Measurements from ENCODE around the gene CDK8. TPM values are rescaled to one million over a fixed set of nuclear protein-coding genes. Genes with fewer than 3 reads are reported as not detected.

CDK8 gene
- total RNA-seq, 2 experiments from 2014 or later: 15.9 to 18.0 TPM

- Mint-ChIP-seq H3K36me3 (no peaks in the 10 kb centered on the region), H3K27me3 (peaks cover 18% of the 10 kb centered on the region), H3K4me3 (no peak overlapping the region), H3K4me1 (no peaks in the 10 kb centered on the region), H3K9me3 (ENCODE audit: low read depth) (no peaks in the 10 kb centered on the region), H3K27ac (no peak overlapping the region)
- CTCF ChIA-PET: no interaction called here
- ATAC-seq (no peak), DNase-seq (no peak)
Observed at GRCh38 chr13:26425443-26426358, 171.8 kb downstream of the CDK8 start.

- CTCF ChIA-PET: interaction anchor here (0.6 kb wide), 1 partner anchor 806 kb away, joined by 4 read pairs; no protein-coding TSS in a partner anchor
- H3K9me3 Mint-ChIP-seq (ENCODE audit: low read depth): peaks cover 12% of the 10 kb centered on the region
- peaks cover 16% of the 10 kb centered on the region for H3K27me3 Mint-ChIP-seq
- no peak for DNase-seq
- no peaks in the 10 kb centered on the region for H3K36me3 Mint-ChIP-seq
- no peak overlapping the region for H3K27ac Mint-ChIP-seq
- H3K4me3 Mint-ChIP-seq: no peak overlapping the region
- no peaks in the 10 kb centered on the region for H3K4me1 Mint-ChIP-seq
- no peak for ATAC-seq
Observed at GRCh38 chr13:26433776-26434175, 179.8 kb downstream of the CDK8 start.

DNA sequence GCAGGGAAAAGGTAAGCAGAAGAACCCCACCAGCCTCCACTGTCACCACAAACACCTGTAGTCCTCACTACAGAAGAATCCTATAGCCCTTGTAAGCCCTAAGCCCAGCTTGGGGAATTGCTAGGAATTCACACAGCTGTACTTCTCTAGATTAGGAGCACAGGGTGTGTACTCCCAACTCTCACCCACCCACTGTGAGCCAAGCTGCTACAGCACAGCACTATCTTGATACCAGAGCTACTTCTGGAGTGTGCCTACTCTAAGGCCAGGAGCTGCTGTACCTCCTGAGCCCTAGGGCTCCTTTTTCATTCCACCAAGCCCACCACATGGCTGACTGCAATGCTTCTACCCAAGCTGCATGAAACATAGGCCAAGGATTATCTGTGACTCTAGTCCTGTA is 181.2 kb downstream of the CDK8 start:
- Mint-ChIP-seq H3K27ac (no peak overlapping the region), H3K9me3 (ENCODE audit: low read depth) (peaks cover 12% of the 10 kb centered on the region), H3K27me3 (peaks cover 4% of the 10 kb centered on the region), H3K4me3 (no peak overlapping the region), H3K4me1 (no peaks in the 10 kb centered on the region), H3K36me3 (no peaks in the 10 kb centered on the region)
- DNase-seq (no peak), ATAC-seq (no peak)
- CTCF ChIA-PET: no interaction called here

GRCh38 chr13:26435646-26436045 is 181.7 kb downstream of the CDK8 start:
- no peaks in the 10 kb centered on the region for H3K36me3 Mint-ChIP-seq
- ATAC-seq (no peak), DNase-seq (no peak)
- CTCF ChIA-PET: no interaction called here
- H3K27ac Mint-ChIP-seq: no peak overlapping the region
- peaks cover 12% of the 10 kb centered on the region for H3K9me3 Mint-ChIP-seq (ENCODE audit: low read depth)
- peaks cover 3% of the 10 kb centered on the region for H3K27me3 Mint-ChIP-seq
- no peak overlapping the region for H3K4me3 Mint-ChIP-seq
- H3K4me1 Mint-ChIP-seq: no peaks in the 10 kb centered on the region

GRCh38 chr13:26436914-26437313 is 183.0 kb downstream of the CDK8 start:
- H3K4me3 Mint-ChIP-seq: no peak overlapping the region
- CTCF ChIA-PET: no interaction called here
- H3K36me3 Mint-ChIP-seq: no peaks in the 10 kb centered on the region
- H3K27ac Mint-ChIP-seq: no peak overlapping the region
- DNase-seq (no peak), ATAC-seq (no peak)
- peaks cover 3% of the 10 kb centered on the region for H3K27me3 Mint-ChIP-seq
- H3K4me1 Mint-ChIP-seq: no peaks in the 10 kb centered on the region
- peaks cover 12% of the 10 kb centered on the region for H3K9me3 Mint-ChIP-seq (ENCODE audit: low read depth)

DNA sequence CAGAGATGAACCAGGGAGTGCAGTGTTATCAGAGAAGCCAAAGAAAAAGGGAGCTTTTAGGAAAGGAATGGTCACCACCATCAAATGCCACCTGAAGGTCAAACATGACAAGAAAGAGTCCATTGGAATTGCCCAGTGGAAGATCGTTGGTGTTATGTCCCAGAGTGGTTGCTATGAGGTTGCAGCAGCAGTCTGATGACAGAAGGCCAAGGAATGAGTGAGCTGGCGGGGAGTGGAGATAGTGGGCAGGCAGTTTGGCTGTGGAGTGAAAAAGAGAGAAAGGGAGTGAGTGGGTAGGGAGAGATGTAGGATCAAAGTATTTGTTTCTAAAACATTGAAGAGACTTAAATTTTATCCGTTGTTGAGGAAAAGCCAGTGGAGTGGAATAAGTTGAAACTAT is 186.2 kb downstream of the CDK8 start:
- H3K36me3 Mint-ChIP-seq: no peaks in the 10 kb centered on the region
- H3K4me1 Mint-ChIP-seq: no peaks in the 10 kb centered on the region
- no peak overlapping the region for H3K27ac Mint-ChIP-seq
- DNase-seq (no peak), ATAC-seq (no peak)
- CTCF ChIA-PET: no interaction called here
- no peaks in the 10 kb centered on the region for H3K27me3 Mint-ChIP-seq
- H3K4me3 Mint-ChIP-seq: no peak overlapping the region
- peaks cover 11% of the 10 kb centered on the region for H3K9me3 Mint-ChIP-seq (ENCODE audit: low read depth)

- CTCF ChIA-PET: no interaction called here
- H3K4me1 Mint-ChIP-seq: no peaks in the 10 kb centered on the region
- no peaks in the 10 kb centered on the region for H3K36me3 Mint-ChIP-seq
- H3K4me3 Mint-ChIP-seq: no peak overlapping the region
- peaks cover 5% of the 10 kb centered on the region for H3K9me3 Mint-ChIP-seq (ENCODE audit: low read depth)
- DNase-seq (no peak), ATAC-seq (no peak)
- no peaks in the 10 kb centered on the region for H3K27me3 Mint-ChIP-seq
- no peak overlapping the region for H3K27ac Mint-ChIP-seq
Observed at GRCh38 chr13:26441476-26441875, 187.5 kb downstream of the CDK8 start.

- CTCF ChIA-PET: no interaction called here
- Mint-ChIP-seq H3K36me3 (no peaks in the 10 kb centered on the region), H3K27ac (no peak overlapping the region), H3K4me1 (no peaks in the 10 kb centered on the region), H3K9me3 (ENCODE audit: low read depth) (no peaks in the 10 kb centered on the region), H3K4me3 (no peak overlapping the region), H3K27me3 (no peaks in the 10 kb centered on the region)
- no peak for ATAC-seq
- no peak for DNase-seq
Observed at GRCh38 chr13:26442541-26442940, 188.6 kb downstream of the CDK8 start.

DNA sequence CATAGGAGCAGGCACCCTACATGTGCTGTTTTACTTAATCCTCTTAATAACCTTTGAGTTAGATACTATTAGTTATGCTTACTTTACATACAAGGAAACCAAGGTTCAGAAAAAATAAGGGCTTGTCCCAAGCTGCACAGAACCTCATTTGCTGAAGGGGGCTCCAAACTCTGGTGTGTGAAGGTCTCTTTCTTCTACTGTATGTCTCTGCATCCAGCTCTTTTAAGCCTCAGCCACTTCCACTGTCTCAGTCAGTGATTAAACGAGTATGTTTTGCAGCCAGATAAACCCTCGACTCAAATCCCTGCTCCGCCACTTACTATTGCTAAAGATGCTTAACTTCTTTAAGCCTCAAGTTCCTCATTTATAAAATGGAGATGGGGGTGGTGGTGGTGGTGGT is 191.2 kb downstream of the CDK8 start:
- ATAC-seq: no peak
- CTCF ChIA-PET: interaction anchor here (1.2 kb wide), 1 partner anchor 17 kb away, joined by 3 read pairs; no protein-coding TSS in a partner anchor
- H3K9me3 Mint-ChIP-seq (ENCODE audit: low read depth): no peaks in the 10 kb centered on the region

GRCh38 chr13:26446751-26447150 is 192.8 kb downstream of the CDK8 start:
- H3K27me3 Mint-ChIP-seq: peaks cover 16% of the 10 kb centered on the region
- no peaks in the 10 kb centered on the region for H3K36me3 Mint-ChIP-seq
- H3K27ac Mint-ChIP-seq: no peak overlapping the region
- CTCF ChIA-PET: no interaction called here
- H3K4me3 Mint-ChIP-seq: no peak overlapping the region
- no peaks in the 10 kb centered on the region for H3K4me1 Mint-ChIP-seq
- no peak for ATAC-seq
- DNase-seq: no peak
- no peaks in the 10 kb centered on the region for H3K9me3 Mint-ChIP-seq (ENCODE audit: low read depth)

More for the DNA sequence above, 191.2 kb downstream of the CDK8 start:
- no peaks in the 10 kb centered on the region for H3K4me1 Mint-ChIP-seq
- no peak overlapping the region for H3K4me3 Mint-ChIP-seq
- no peak for DNase-seq
- peaks cover 6% of the 10 kb centered on the region for H3K27me3 Mint-ChIP-seq
- H3K27ac Mint-ChIP-seq: no peak overlapping the region
- no peaks in the 10 kb centered on the region for H3K36me3 Mint-ChIP-seq

- Mint-ChIP-seq H3K9me3 (ENCODE audit: low read depth) (no peaks in the 10 kb centered on the region), H3K4me1 (no peaks in the 10 kb centered on the region), H3K27me3 (peaks cover 24% of the 10 kb centered on the region), H3K27ac (no peak overlapping the region), H3K36me3 (no peaks in the 10 kb centered on the region), H3K4me3 (no peak overlapping the region)
- DNase-seq (no peak), ATAC-seq (no peak)
- CTCF ChIA-PET: no interaction called here
Observed at GRCh38 chr13:26448032-26448431, 194.1 kb downstream of the CDK8 start.

GRCh38 chr13:26449063-26449848 is 195.3 kb downstream of the CDK8 start:
- ATAC-seq: no peak
- Mint-ChIP-seq H3K4me3 (no peak overlapping the region), H3K36me3 (no peaks in the 10 kb centered on the region), H3K9me3 (ENCODE audit: low read depth) (no peaks in the 10 kb centered on the region), H3K27me3 (peaks cover 34% of the 10 kb centered on the region), H3K4me1 (no peaks in the 10 kb centered on the region), H3K27ac (no peak overlapping the region)
- CTCF ChIA-PET: no interaction called here
- DNase-seq: no peak

Data from activated CD8-positive, alpha-beta memory T cell treated with anti-CD3 and anti-CD28 coated beads, Interleukin-2, amount 10 ng/mL, durations not matched to agents 7 days and 5 days (primary cell).